Gastrocnemius medialis (tissue), 4 donors: ENCODE data around the gene RNF112. TPM values are rescaled to one million over a fixed set of nuclear protein-coding genes. Genes with fewer than 3 reads are reported as not detected.

Experiments used
- ATAC-seq, 2 donors: fragments of 150-250 bp; one replicate each; pipeline ENCODE4 v1.9.1; 2016
- DNase-seq, 2 donors: peaks; one replicate each; pipeline ENCODE4 v3.0.0-alpha.2; 2019
- H3K27ac ChIP-seq, 4 donors: fragments of 200-600 bp; sonication (generic); 1 replicate in 1 of 4; 2 replicates in 3 of 4; pipeline ENCODE4 v1.5.1; 2016 to 2018; ENCODE audit warnings: mild to moderate bottlenecking in 2 of 4, moderate library complexity in 1 of 4
- H3K27me3 ChIP-seq, 3 donors: fragments of 200-600 bp; sonication (generic) in 2 of 3; 1 replicate in 1 of 3; 2 replicates in 2 of 3; pipeline versions ENCODE4 v1.5.1 to v1.6.0; 2016 to 2019; ENCODE audit warnings: mild to moderate bottlenecking in 1 of 3, moderate library complexity in 1 of 3
- H3K36me3 ChIP-seq, 2 donors: fragments of 200-600 bp; sonication (generic) in 1 of 2; one replicate each; pipeline ENCODE4 v1.5.1; 2017 to 2018
- H3K4me1 ChIP-seq, 2 donors: fragments of 200-600 bp; sonication (generic) in 1 of 2; one replicate each; pipeline ENCODE4 v1.5.1; 2016 to 2017; ENCODE audit warnings: mild to moderate bottlenecking in 2 of 2
- H3K4me3 ChIP-seq, 4 donors: fragments of 200-600 bp; sonication (generic) in 3 of 4; 1 replicate in 1 of 4; 2 replicates in 3 of 4; pipeline ENCODE4 v1.5.1; 2016 to 2019; ENCODE audit warnings: mild to moderate bottlenecking in 2 of 4
- H3K9me3 ChIP-seq, 3 donors: fragments of 200-600 bp; sonication (generic) in 2 of 3; 1 replicate in 1 of 3; 2 replicates in 2 of 3; pipeline ENCODE4 v1.5.1; 2016 to 2019
- POLR2A ChIP-seq, 2 donors: fragments of 450-650 bp; IDR thresholded peaks; one replicate each; pipeline ENCODE4 v1.6.1; 2017; ENCODE audit warnings: antibody characterized with exemption in 2 of 2, mild to moderate bottlenecking in 2 of 2, moderate library complexity in 2 of 2
- in situ Hi-C, 4 donors: fragments of 200-750 bp; cut with MboI; loops; one replicate each; pipeline versions ENCODE4 v1.15.0 to v1.8.0; 2017; ENCODE audit warnings: low sequenced_read_pairs in 4 of 4
- intact Hi-C: fragments of 100-400 bp; cut with DNase I; formaldehyde crosslinking; loops from one replicate; pipeline ENCODE4 v1.15.1; 2023; ENCODE audit warnings: low total_unique reads
- total RNA-seq, 4 donors: library from RNA; depleted of rRNA; stranded (reverse); fragments of >200 nt; gene quantifications; one replicate each; pipeline versions ENCODE4 v1.1.0 to v1.2.3, GENCODE V29; 2016
- TF ChIP-seq, protein P1 (sequence below), 5 experiments: fragments of 450-650 bp in 3 of 5; fragments of 200-600 bp in 2 of 5; sonication (generic) in 2 of 5; IDR thresholded peaks in 4 of 5; conservative IDR thresholded peaks in 1 of 5; 1 replicate in 4 of 5; 2 replicates in 1 of 5; pipeline ENCODE4 v1.5.1; 2016 to 2019; ENCODE audit warnings: antibody characterized with exemption in 5 of 5, mild to moderate bottlenecking in 3 of 5, moderate library complexity in 3 of 5

The RNF112 gene
- total RNA-seq, 4 donors from 2014 or later = 0.51 to 0.98 (median 0.57) TPM

- ATAC-seq (no peak), DNase-seq (no peak)
- H3K4me3 ChIP-seq = no peak overlapping the region
- H3K36me3 ChIP-seq = no peaks in the 10 kb centered on the region
- H3K27me3 ChIP-seq = no peaks in the 10 kb centered on the region
- intact Hi-C loops (no loop called here), in situ Hi-C loops (loop anchor here (5.0 to 25.0 kb wide), 4 partner anchors 81 to 399 kb away; partner anchors contain the start of gene ALDH3A2 (in 1 of the 4))
- peaks cover 4 to 9% of the 10 kb centered on the region in 2 donors for H3K4me1 ChIP-seq
- H3K9me3 ChIP-seq = no peaks in the 10 kb centered on the region
- TF ChIP-seq, protein P1, sequence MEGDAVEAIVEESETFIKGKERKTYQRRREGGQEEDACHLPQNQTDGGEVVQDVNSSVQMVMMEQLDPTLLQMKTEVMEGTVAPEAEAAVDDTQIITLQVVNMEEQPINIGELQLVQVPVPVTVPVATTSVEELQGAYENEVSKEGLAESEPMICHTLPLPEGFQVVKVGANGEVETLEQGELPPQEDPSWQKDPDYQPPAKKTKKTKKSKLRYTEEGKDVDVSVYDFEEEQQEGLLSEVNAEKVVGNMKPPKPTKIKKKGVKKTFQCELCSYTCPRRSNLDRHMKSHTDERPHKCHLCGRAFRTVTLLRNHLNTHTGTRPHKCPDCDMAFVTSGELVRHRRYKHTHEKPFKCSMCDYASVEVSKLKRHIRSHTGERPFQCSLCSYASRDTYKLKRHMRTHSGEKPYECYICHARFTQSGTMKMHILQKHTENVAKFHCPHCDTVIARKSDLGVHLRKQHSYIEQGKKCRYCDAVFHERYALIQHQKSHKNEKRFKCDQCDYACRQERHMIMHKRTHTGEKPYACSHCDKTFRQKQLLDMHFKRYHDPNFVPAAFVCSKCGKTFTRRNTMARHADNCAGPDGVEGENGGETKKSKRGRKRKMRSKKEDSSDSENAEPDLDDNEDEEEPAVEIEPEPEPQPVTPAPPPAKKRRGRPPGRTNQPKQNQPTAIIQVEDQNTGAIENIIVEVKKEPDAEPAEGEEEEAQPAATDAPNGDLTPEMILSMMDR (IDR thresholded peaks at IDR 0.05 in 4 of 5, conservative IDR thresholded peaks at IDR 0.05 in 1 of 5) = no peak
- TF ChIP-seq POLR2A (IDR thresholded peaks at IDR 0.05) = no peak
- no peak overlapping the region for H3K27ac ChIP-seq
Measured at GRCh38 chr17:19365833-19366636, 45.0 kb upstream of the RNF112 start.

- Histone ChIP-seq H3K4me1 (peaks cover 4 to 8% of the 10 kb centered on the region in 2 donors), H3K27ac (no peak overlapping the region), H3K36me3 (no peaks in the 10 kb centered on the region), H3K27me3 (no peaks in the 10 kb centered on the region), H3K9me3 (no peaks in the 10 kb centered on the region), H3K4me3 (no peak overlapping the region)
- in situ Hi-C loops (loop anchor here (5.0 to 25.0 kb wide), 4 partner anchors 81 to 398 kb away; partner anchors contain the start of gene ALDH3A2 (in 1 of the 4)), intact Hi-C loops (no loop called here)
- DNase-seq (no peak), ATAC-seq (no peak)
- TF ChIP-seq, protein P1 (IDR thresholded peaks at IDR 0.05 in 4 of 5, conservative IDR thresholded peaks at IDR 0.05 in 1 of 5) = no peak
- no peak for TF ChIP-seq POLR2A (IDR thresholded peaks at IDR 0.05)
Measured at GRCh38 chr17:19366637-19366972, 44.4 kb upstream of the RNF112 start.

- no peaks in the 10 kb centered on the region for H3K36me3 ChIP-seq
- H3K27ac ChIP-seq = no peak overlapping the region
- DNase-seq = no peak
- intact Hi-C loops (no loop called here), in situ Hi-C loops (loop anchor here (5.0 to 25.0 kb wide), 4 partner anchors 79 to 397 kb away; partner anchors contain the start of gene ALDH3A2 (in 1 of the 4))
- H3K27me3 ChIP-seq = no peaks in the 10 kb centered on the region
- H3K4me1 ChIP-seq = peaks cover 0 to under 1% of the 10 kb centered on the region in 2 donors
- no peaks in the 10 kb centered on the region for H3K9me3 ChIP-seq
- TF ChIP-seq POLR2A (IDR thresholded peaks at IDR 0.05) = no peak
- TF ChIP-seq, protein P1 (IDR thresholded peaks at IDR 0.05 in 4 of 5, conservative IDR thresholded peaks at IDR 0.05 in 1 of 5) = no peak
- no peak for ATAC-seq
- no peak overlapping the region for H3K4me3 ChIP-seq
Measured at GRCh38 chr17:19368229-19368628, 42.8 kb upstream of the RNF112 start.

- Histone ChIP-seq H3K36me3 (no peaks in the 10 kb centered on the region), H3K9me3 (no peaks in the 10 kb centered on the region), H3K4me1 (no peaks in the 10 kb centered on the region), H3K27ac (no peak overlapping the region), H3K27me3 (no peaks in the 10 kb centered on the region), H3K4me3 (no peak overlapping the region)
- TF ChIP-seq POLR2A (IDR thresholded peaks at IDR 0.05) = no peak
- TF ChIP-seq, protein P1 (IDR thresholded peaks at IDR 0.05 in 4 of 5, conservative IDR thresholded peaks at IDR 0.05 in 1 of 5) = no peak
- in situ Hi-C loops = loop anchor here (5.0 to 25.0 kb wide), 4 partner anchors 78 to 396 kb away; partner anchors contain the start of gene ALDH3A2 (in 1 of the 4)
- ATAC-seq (no peak), DNase-seq (no peak)
- intact Hi-C loops = no loop called here
Measured at GRCh38 chr17:19369107-19369778, 41.8 kb upstream of the RNF112 start.
